ENCODE measurements around the gene ATP6V1D. TPM values are rescaled to one million over a fixed set of nuclear protein-coding genes. Genes with fewer than 3 reads are reported as not detected.
A peak's percentile ranks its signal among the peaks of the same experiment; 100 is the strongest.

Gene ATP6V1D
- total and polyA plus RNA-seq, 2 experiments from 2014 or later = 61.5 to 105 TPM

- Histone ChIP-seq H3K36me3 (ENCODE audit: insufficient read depth) (peaks cover 21% of the 10 kb centered on the region; the same call in 1 of the 2 replicates), H3K4me3 (no peak overlapping the region), H3K4me1 (ENCODE audit: insufficient read depth) (no peaks in the 10 kb centered on the region), H3K27ac (ENCODE audit: low read depth) (no peak overlapping the region), H3K9me2 (ENCODE audit: insufficient read depth) (no peaks in the 10 kb centered on the region), H2AFZ (no peak overlapping the region), H3K79me2 (replicated peaks; ENCODE audit: insufficient read depth) (no peaks in the 10 kb centered on the region), H3K27me3 (ENCODE audit: insufficient read depth) (no peaks in the 10 kb centered on the region), H4K20me1 (replicated peaks; ENCODE audit: insufficient read depth) (no peaks in the 10 kb centered on the region; the same call in 1 of the 2 replicates), H3F3A (replicated peaks; ENCODE audit: low read depth) (no peaks in the 10 kb centered on the region), H3K4me2 (no peak overlapping the region)
- Mint-ChIP-seq H3K4me3 (no peak overlapping the region), H3K27me3 (ENCODE audit: insufficient read depth, low read depth, poor library complexity) (peaks cover 2% of the 10 kb centered on the region), H3K9me3 (peaks cover 6% of the 10 kb centered on the region; the same call in 2 of the 3 replicates), H3K27ac (no peak overlapping the region), H3K4me1 (no peaks in the 10 kb centered on the region), H3K36me3 (ENCODE audit: low read depth) (peaks cover 58% of the 10 kb centered on the region)
- ATAC-seq (no peak), DNase-seq (ENCODE audit: low spot score) (peak; percentile 80)
- TF ChIP-seq ETS1 (IDR thresholded peaks at IDR 0.05) (no peak), CTCF (conservative IDR thresholded peaks at IDR 0.05; ENCODE audit: low read depth in 2 of 2) (peak; percentile 64 to 87), EZH2phosphoT487 (IDR thresholded peaks at IDR 0.05; ENCODE audit: unreplicated experiment) (no peak), STAT1 (IDR thresholded peaks at IDR 0.05; ENCODE audit: unreplicated experiment) (no peak)
Measured at GRCh38 chr14:67335781-67336180, 23.8 kb downstream of the ATP6V1D start.

- Histone ChIP-seq H3K9me2 (ENCODE audit: insufficient read depth) (no peaks in the 10 kb centered on the region), H3K79me2 (replicated peaks; ENCODE audit: insufficient read depth) (no peaks in the 10 kb centered on the region), H2AFZ (no peak overlapping the region), H4K20me1 (replicated peaks; ENCODE audit: insufficient read depth) (no peaks in the 10 kb centered on the region; the same call in 1 of the 2 replicates), H3K4me2 (no peak overlapping the region), H3K4me1 (ENCODE audit: insufficient read depth) (no peaks in the 10 kb centered on the region), H3K27ac (ENCODE audit: low read depth) (no peak overlapping the region), H3K27me3 (ENCODE audit: insufficient read depth) (no peaks in the 10 kb centered on the region), H3F3A (replicated peaks; ENCODE audit: low read depth) (no peaks in the 10 kb centered on the region), H3K36me3 (ENCODE audit: insufficient read depth) (peaks cover 10% of the 10 kb centered on the region; the same call in 1 of the 2 replicates), H3K4me3 (no peak overlapping the region)
- H3K27ac Mint-ChIP-seq = no peak overlapping the region
- peaks cover 2% of the 10 kb centered on the region for H3K27me3 Mint-ChIP-seq (ENCODE audit: insufficient read depth, low read depth, poor library complexity)
- DNase-seq (ENCODE audit: low spot score) (no peak), ATAC-seq (no peak)
- H3K4me3 Mint-ChIP-seq = no peak overlapping the region
- H3K4me1 Mint-ChIP-seq = no peaks in the 10 kb centered on the region
- no peaks in the 10 kb centered on the region for H3K9me3 Mint-ChIP-seq
- H3K36me3 Mint-ChIP-seq (ENCODE audit: low read depth) = peaks cover 52% of the 10 kb centered on the region; the same call in 2 of the 3 replicates
- TF ChIP-seq CTCF (conservative IDR thresholded peaks at IDR 0.05; ENCODE audit: low read depth in 2 of 2) (no peak), ZNF462 (CRISPR knock-in tag; IDR thresholded peaks at IDR 0.05) (no peak), CREB1 (CRISPR knock-in tag; IDR thresholded peaks at IDR 0.05; ENCODE audit: low read depth) (no peak), ZNF331 (CRISPR knock-in tag; IDR thresholded peaks at IDR 0.05; ENCODE audit: low read depth) (no peak)
Measured at GRCh38 chr14:67332468-67332867, 27.1 kb downstream of the ATP6V1D start.

All from GM23338 (cell line).